ENCODE data around the gene BRF1.

Gene BRF1

DNA sequence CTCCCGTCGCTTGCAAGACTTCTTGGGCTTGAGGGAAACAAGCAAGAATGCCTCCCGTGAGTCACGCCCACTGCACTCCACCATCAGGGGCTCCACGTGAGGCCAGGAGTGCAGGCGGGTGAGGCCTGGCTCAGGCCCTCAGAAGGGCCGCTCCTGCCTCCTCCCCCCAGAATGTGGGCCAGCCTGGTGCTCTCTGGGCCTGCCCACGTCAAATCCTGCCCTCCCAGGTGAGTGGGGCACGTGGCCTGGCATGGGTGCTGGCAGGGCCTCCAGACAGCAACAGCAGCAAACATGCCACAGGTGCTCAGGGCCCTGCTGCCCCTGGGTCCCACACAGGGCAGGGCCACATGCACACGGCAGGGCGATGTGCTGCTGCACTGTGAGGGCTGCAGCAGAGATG lies 83.0 kb downstream of the BRF1 start:
- TF ChIP-seq, protein P1, sequence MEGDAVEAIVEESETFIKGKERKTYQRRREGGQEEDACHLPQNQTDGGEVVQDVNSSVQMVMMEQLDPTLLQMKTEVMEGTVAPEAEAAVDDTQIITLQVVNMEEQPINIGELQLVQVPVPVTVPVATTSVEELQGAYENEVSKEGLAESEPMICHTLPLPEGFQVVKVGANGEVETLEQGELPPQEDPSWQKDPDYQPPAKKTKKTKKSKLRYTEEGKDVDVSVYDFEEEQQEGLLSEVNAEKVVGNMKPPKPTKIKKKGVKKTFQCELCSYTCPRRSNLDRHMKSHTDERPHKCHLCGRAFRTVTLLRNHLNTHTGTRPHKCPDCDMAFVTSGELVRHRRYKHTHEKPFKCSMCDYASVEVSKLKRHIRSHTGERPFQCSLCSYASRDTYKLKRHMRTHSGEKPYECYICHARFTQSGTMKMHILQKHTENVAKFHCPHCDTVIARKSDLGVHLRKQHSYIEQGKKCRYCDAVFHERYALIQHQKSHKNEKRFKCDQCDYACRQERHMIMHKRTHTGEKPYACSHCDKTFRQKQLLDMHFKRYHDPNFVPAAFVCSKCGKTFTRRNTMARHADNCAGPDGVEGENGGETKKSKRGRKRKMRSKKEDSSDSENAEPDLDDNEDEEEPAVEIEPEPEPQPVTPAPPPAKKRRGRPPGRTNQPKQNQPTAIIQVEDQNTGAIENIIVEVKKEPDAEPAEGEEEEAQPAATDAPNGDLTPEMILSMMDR (conservative IDR thresholded peaks at IDR 0.05; ENCODE audit: low read depth): no peak
- ChIA-PET CTCF (no interaction called here), POLR2A (ENCODE audit: low non-redundant PET) (no interaction called here)
- no peak overlapping the region for H3K27ac ChIP-seq
- DNase-seq (ENCODE audit: low spot score): no peak

DNA sequence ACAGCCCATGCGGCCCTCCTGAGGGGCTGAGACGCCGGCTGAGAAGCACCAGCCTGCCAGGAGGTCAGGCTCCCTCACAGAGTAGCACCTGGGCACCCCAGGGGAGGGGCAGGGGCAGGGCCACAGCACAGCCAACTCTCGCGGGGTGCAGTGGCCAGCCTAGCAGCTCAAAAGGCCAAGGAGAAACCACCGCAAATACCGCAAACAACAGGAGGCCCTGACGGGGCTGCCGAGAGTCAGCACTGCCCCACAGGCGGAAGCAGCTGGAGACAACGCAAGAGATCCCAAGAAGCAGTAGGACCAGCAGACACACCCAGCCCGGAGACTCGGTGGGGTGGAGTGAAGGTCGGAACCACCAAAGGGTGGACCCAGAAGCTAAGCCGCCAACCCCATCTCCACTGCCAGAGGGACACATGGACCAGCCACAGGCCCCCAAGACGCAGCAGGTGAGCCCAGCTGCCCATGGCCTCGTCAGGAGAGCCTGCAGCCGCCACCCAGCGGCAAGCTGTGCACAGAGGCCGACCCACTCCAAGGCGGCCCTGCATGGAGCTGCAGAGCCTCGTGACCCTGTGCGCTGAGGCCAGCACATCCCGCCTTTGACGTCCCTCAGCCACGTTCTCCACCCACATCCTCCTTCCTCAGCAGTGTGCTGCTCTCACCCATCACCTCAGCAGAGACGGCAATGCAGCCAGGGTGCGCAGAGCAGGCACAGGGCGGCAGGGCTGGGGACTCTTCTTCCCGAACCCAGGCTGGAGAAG lies 84.1 kb downstream of the BRF1 start:
- TF ChIP-seq, protein P1 (conservative IDR thresholded peaks at IDR 0.05; ENCODE audit: low read depth): no peak
- CTCF ChIA-PET: interaction anchor here (0.6 kb wide), 1 partner anchor 146 kb away, joined by 5 read pairs; no protein-coding TSS in a partner anchor
- H3K27ac ChIP-seq: no peak overlapping the region; the same call in 1 of the 2 replicates
- no peak for DNase-seq (ENCODE audit: low spot score)
- POLR2A ChIA-PET (ENCODE audit: low non-redundant PET): no interaction called here

DNA sequence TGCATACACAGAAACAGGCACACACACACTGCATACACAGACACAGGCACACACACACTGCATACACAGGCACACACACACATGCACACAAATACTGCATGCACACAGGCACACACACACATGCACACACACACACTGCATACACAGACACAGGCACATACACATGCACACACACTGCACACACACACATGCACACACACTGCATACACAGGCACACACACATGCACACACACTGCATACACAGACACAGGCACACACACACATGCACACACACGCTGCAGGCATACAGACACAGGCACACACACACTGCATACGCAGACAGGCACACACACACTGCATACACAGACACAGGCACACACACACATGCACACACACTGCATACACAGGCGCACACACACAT lies 85.2 kb downstream of the BRF1 start:
- POLR2A ChIA-PET (ENCODE audit: low non-redundant PET): no interaction called here
- CTCF ChIA-PET: no interaction called here
- H3K27ac ChIP-seq: no peak overlapping the region
- no peak for DNase-seq (ENCODE audit: low spot score)
- TF ChIP-seq, protein P1 (conservative IDR thresholded peaks at IDR 0.05; ENCODE audit: low read depth): no peak

DNA sequence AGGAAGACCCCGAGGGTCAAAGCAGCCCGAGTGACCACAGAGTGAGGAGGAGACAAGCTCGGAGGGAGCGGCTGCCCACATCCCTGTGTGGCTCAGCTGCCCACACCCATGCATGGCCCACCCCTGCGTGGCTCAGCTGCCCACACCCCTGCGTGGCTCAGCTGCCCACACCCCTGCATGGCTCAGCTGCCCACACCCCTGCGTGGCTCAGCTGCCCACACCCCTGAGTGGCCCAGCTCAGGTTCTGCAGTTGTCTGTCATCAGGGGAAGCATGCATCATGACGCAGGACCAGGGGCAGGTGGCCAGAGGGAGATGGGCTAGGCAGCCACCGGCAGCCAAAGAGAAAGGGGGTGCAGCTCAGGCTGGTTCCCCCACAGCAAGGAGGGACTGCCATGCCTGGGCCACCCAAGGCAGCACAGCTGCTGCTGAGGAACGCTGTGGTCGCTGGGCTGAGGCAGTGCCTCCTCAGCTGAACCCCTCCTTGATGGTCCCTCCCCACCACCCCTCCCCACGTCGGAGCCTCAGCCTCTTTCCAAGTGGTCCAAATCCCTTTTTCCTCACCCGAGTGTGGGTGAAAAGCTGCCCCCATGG lies 86.4 kb downstream of the BRF1 start:
- POLR2A ChIA-PET (ENCODE audit: low non-redundant PET): no interaction called here

DNA sequence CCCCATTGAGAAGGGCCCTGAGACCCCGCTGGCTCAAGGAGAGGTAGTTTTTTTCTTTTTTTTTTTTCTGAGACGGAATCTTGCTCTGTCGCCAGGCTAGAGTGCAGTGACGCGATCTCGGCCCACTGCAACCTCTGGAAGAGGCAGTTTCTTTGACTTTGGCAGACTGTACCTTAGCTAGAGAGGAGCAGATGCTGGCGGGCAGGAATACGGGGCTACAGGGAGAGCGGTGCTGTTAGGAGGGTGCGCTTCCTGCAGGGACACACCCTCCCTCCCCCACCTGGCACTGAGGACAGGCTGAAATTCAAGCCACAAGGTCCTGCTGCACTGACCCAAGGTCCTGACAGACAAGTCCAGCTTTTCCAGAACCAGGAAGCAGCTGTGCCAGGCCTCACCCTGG lies 87.4 kb downstream of the BRF1 start:
- POLR2A ChIA-PET (ENCODE audit: low non-redundant PET): no interaction called here
- CTCF ChIA-PET: interaction anchor here (1.4 kb wide), 1 partner anchor 11 kb away, joined by 5 read pairs; no protein-coding TSS in a partner anchor
- H3K27ac ChIP-seq: no peak overlapping the region
- TF ChIP-seq, protein P1 (conservative IDR thresholded peaks at IDR 0.05; ENCODE audit: low read depth): no peak
- DNase-seq (ENCODE audit: low spot score): no peak

More for the DNA sequence above, 86.4 kb downstream of the BRF1 start:
- TF ChIP-seq, protein P1 (conservative IDR thresholded peaks at IDR 0.05; ENCODE audit: low read depth): no peak
- CTCF ChIA-PET: interaction anchor here (0.6 to 1.4 kb wide), 2 partner anchors 12 to 129 kb away, joined by 3 to 5 read pairs; no protein-coding TSS in a partner anchor
- DNase-seq (ENCODE audit: low spot score): no peak
- H3K27ac ChIP-seq: no peak overlapping the region

DNA sequence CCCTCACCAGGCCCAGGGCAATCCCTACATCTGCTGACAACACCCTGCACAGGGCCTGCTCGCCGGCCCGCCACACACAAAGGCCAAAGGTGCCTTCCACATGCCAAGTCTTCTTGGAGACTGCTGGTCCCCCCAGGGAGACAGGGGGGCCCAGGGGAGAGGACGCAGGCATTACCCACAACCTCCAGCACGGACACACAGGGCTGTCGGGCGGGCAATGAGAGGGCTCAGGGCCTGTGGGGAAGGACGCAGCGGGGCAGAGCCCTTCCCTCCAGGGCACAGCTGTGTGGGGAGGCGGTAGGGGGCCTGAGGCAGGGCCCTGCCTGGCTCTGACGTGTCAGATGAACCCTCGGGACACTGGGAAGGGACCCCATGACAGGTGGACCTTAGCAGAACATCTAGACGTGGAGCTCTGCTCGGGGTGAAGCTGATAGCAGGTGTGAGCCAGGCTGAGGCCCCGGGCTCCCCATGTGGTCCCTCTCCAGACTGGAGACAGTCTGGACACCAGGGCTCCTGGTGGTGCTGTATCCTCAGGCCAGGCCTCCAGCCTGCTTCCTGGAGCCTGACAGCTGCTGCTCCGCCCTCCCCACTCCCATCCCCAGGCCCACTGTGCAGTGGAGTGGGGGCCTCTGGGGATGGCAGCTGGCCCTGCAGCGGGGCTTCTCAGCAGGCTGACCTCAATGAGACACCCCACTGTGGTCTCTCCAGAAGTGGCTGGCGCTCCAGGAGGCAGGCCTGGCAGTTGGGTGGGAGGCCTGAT lies 88.1 kb downstream of the BRF1 start:
- DNase-seq (ENCODE audit: low spot score): no peak

More for the DNA sequence above, 88.1 kb downstream of the BRF1 start:
- TF ChIP-seq, protein P1 (conservative IDR thresholded peaks at IDR 0.05; ENCODE audit: low read depth): no peak
- POLR2A ChIA-PET (ENCODE audit: low non-redundant PET): no interaction called here
- no peak overlapping the region for H3K27ac ChIP-seq
- CTCF ChIA-PET: interaction anchor here (0.8 to 1.4 kb wide), 2 partner anchors 11 to 13 kb away, joined by 3 to 5 read pairs; no protein-coding TSS in a partner anchor

Data from RWPE1 (cell line).